HEK293 (cell line): ENCODE results near the gene IPO5.
A peak's percentile ranks its signal among the peaks of the same experiment; 100 is the strongest.

ENCODE experiments used
- CTCF ChIA-PET: fragments of 350-600 bp; formaldehyde crosslinking; extraction: SDS; loops from one replicate; lab custom pipeline; 2021; ENCODE audit warnings: antibody characterized with exemption; lab: Yijun Ruan, JAX
- POLR2A ChIA-PET: fragments of 300-600 bp; formaldehyde crosslinking; extraction: SDS; loops from one replicate; lab custom pipeline; 2020; ENCODE audit warnings: antibody characterized with exemption, inconsistent platforms; lab: Yijun Ruan, JAX
- H3K27ac ChIP-seq: fragments of 200-500 bp; sonication (Bioruptor generic); 2 replicates; pipeline ENCODE4 v1.5.1; 2014; ENCODE audit warnings: low read depth, low read length, control low read depth, inconsistent platforms; ENCODE audit errors: extremely low read depth
- H3K36me3 ChIP-seq, 2 experiments: fragments of 200-500 bp in 1 of 2; sonication (Bioruptor generic) in 1 of 2; 1 replicate in 1 of 2; 2 replicates in 1 of 2; pipeline ENCODE4 v1.5.1; 2014 to 2017; ENCODE audit warnings: inconsistent platforms in 2 of 2, low read length in 2 of 2; ENCODE audit not compliant: control insufficient read depth in 2 of 2, insufficient read depth in 1 of 2
- H3K4me1 ChIP-seq: fragments of 200-500 bp; sonication (Bioruptor generic); 2 replicates; pipeline ENCODE4 v1.5.1; 2014; ENCODE audit warnings: mild to moderate bottlenecking, low read length, inconsistent platforms; ENCODE audit not compliant: control insufficient read depth, insufficient read depth
- H3K4me3 ChIP-seq: 2 replicates; pipeline ENCODE4 v1.5.1; 2011; ENCODE audit warnings: low read depth, mild to moderate bottlenecking, control low read depth, low read length, moderate library complexity
- H3K9me3 ChIP-seq: fragments of 200-500 bp; sonication (Bioruptor generic); 2 replicates; pipeline ENCODE4 v1.5.1; 2014; ENCODE audit warnings: low read depth, low read length, inconsistent platforms; ENCODE audit not compliant: control insufficient read depth, insufficient read depth
- BCL11B ChIP-seq: fragments of 450-650 bp; formaldehyde crosslinking; IDR thresholded peaks from 2 replicates; pipeline ENCODE4 v1.5.1; 2016; ENCODE audit warnings: low read depth, missing biosample characterization, missing genetic modification characterization
- FEZF1 ChIP-seq: fragments of 450-650 bp; formaldehyde crosslinking; IDR thresholded peaks from 2 replicates; pipeline ENCODE4 v1.5.1; 2016; ENCODE audit warnings: missing biosample characterization, missing genetic modification characterization
- GLI2 ChIP-seq: fragments of 450-650 bp; formaldehyde crosslinking; IDR thresholded peaks from 2 replicates; pipeline ENCODE4; 2017; ENCODE audit warnings: missing biosample characterization, missing genetic modification characterization, low read depth, borderline replicate concordance
- GLIS1 ChIP-seq: fragments of 450-650 bp; formaldehyde crosslinking; IDR thresholded peaks from 2 replicates; pipeline ENCODE4 v1.5.1; 2016; ENCODE audit warnings: missing biosample characterization, missing genetic modification characterization
- KLF16 ChIP-seq: fragments of 450-650 bp; formaldehyde crosslinking; IDR thresholded peaks from 2 replicates; pipeline ENCODE4 v1.5.1; 2017; ENCODE audit warnings: missing biosample characterization, missing genetic modification characterization
- KLF9 ChIP-seq: fragments of 450-650 bp; formaldehyde crosslinking; IDR thresholded peaks from 2 replicates; pipeline ENCODE4 v1.5.1; 2016; ENCODE audit warnings: missing biosample characterization, missing genetic modification characterization, low read depth
- MYNN ChIP-seq: fragments of 450-650 bp; formaldehyde crosslinking; IDR thresholded peaks from 2 replicates; pipeline ENCODE4 v1.5.1; 2016; ENCODE audit warnings: missing biosample characterization, missing genetic modification characterization, borderline replicate concordance
- REPIN1 ChIP-seq: fragments of 450-650 bp; formaldehyde crosslinking; IDR thresholded peaks from 2 replicates; pipeline ENCODE4 v1.5.1; 2017; ENCODE audit warnings: missing biosample characterization, missing genetic modification characterization, low read depth
- SCRT2 ChIP-seq: fragments of 450-650 bp; formaldehyde crosslinking; IDR thresholded peaks from 2 replicates; pipeline ENCODE4 v1.5.1; 2016; ENCODE audit warnings: missing biosample characterization, missing genetic modification characterization
- ZBTB7A ChIP-seq: fragments of 450-650 bp; formaldehyde crosslinking; IDR thresholded peaks from 2 replicates; pipeline ENCODE4 v1.5.1; 2016; ENCODE audit warnings: low read depth, missing biosample characterization, missing genetic modification characterization
- ZFP3 ChIP-seq: fragments of 450-650 bp; formaldehyde crosslinking; IDR thresholded peaks from 2 replicates; pipeline ENCODE4 v1.5.1; 2016; ENCODE audit warnings: low read depth, missing biosample characterization, missing genetic modification characterization
- ZIC2 ChIP-seq: fragments of 450-650 bp; formaldehyde crosslinking; IDR thresholded peaks from 2 replicates; pipeline ENCODE4 v1.5.1; 2016; ENCODE audit warnings: missing biosample characterization, missing genetic modification characterization
- ZNF121 ChIP-seq: fragments of 450-650 bp; formaldehyde crosslinking; IDR thresholded peaks from 2 replicates; pipeline ENCODE4 v1.5.1; 2016; ENCODE audit warnings: missing biosample characterization, missing genetic modification characterization
- ZNF133 ChIP-seq: fragments of 450-650 bp; formaldehyde crosslinking; IDR thresholded peaks from 2 replicates; pipeline ENCODE4 v1.5.1; 2016; ENCODE audit warnings: missing biosample characterization, missing genetic modification characterization
- ZNF146 ChIP-seq: fragments of 450-650 bp; formaldehyde crosslinking; IDR thresholded peaks from 2 replicates; pipeline ENCODE4 v1.5.1; 2016; ENCODE audit warnings: missing biosample characterization, missing genetic modification characterization
- ZNF202 ChIP-seq: fragments of 450-650 bp; formaldehyde crosslinking; IDR thresholded peaks from 2 replicates; pipeline ENCODE4 v1.5.1; 2016; ENCODE audit warnings: missing biosample characterization, missing genetic modification characterization, borderline replicate concordance
- ZNF366 ChIP-seq: fragments of 450-650 bp; formaldehyde crosslinking; conservative IDR thresholded peaks from 2 replicates; pipeline ENCODE4 v1.5.1; 2016; ENCODE audit warnings: missing biosample characterization, missing genetic modification characterization
- ZNF404 ChIP-seq: fragments of 450-650 bp; formaldehyde crosslinking; IDR thresholded peaks from 2 replicates; pipeline ENCODE4 v1.5.1; 2017; ENCODE audit warnings: missing biosample characterization, missing genetic modification characterization
- ZNF558 ChIP-seq: fragments of 450-650 bp; formaldehyde crosslinking; IDR thresholded peaks from 2 replicates; pipeline ENCODE4 v1.5.1; 2016; ENCODE audit warnings: missing biosample characterization, missing genetic modification characterization
- ZNF560 ChIP-seq: fragments of 450-650 bp; formaldehyde crosslinking; IDR thresholded peaks from 2 replicates; pipeline ENCODE4 v1.5.1; 2017; ENCODE audit warnings: missing biosample characterization, missing genetic modification characterization, borderline replicate concordance
- ZNF837 ChIP-seq: fragments of 450-650 bp; formaldehyde crosslinking; IDR thresholded peaks from 2 replicates; pipeline ENCODE4 v1.5.1; 2016; ENCODE audit warnings: missing biosample characterization, missing genetic modification characterization
- TF ChIP-seq, protein P1 (sequence below): fragments of 450-650 bp; formaldehyde crosslinking; IDR thresholded peaks from 2 replicates; pipeline ENCODE4 v1.5.1; 2016; ENCODE audit warnings: missing biosample characterization, missing genetic modification characterization, borderline replicate concordance
- TF ChIP-seq, protein P2 (sequence below): fragments of 450-650 bp; formaldehyde crosslinking; IDR thresholded peaks from 2 replicates; pipeline ENCODE4 v1.5.1; 2016; ENCODE audit warnings: missing biosample characterization, missing genetic modification characterization
- TF ChIP-seq, protein P3 (sequence below): fragments of 450-650 bp; formaldehyde crosslinking; IDR thresholded peaks from 2 replicates; pipeline ENCODE4 v1.5.1; 2016; ENCODE audit warnings: missing biosample characterization, missing genetic modification characterization
- TF ChIP-seq, protein P4 (sequence below): fragments of 450-650 bp; formaldehyde crosslinking; IDR thresholded peaks from 2 replicates; pipeline ENCODE4 v1.5.1; 2016; ENCODE audit warnings: missing biosample characterization, missing genetic modification characterization

Gene IPO5

DNA sequence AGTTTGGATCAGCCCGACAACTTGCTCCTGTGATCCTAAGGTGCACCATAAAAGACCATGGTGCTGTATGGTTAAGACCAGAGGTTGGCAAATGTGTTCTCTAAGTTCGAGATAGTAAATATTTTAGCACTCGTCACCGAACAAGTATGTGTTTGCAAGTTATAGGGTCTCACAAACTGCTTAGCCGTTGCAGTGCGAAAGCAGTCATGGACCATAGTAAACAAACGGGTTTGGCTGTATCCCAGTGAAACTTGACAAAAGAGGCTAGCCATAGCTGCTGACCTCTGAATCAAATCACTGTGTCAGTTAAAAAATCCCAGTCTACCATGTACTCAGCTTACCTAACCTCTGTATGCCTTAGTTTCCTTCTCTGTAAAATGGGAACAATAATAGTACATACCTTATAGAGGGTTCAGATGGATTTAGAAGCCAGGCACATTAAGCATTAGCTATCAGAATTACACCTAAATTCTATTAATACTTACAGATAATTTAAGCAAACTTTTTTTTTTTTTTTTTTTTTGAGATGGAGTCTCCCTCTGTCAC, 72.1 kb downstream of the IPO5 start (continued):
- TF ChIP-seq, protein P1, sequence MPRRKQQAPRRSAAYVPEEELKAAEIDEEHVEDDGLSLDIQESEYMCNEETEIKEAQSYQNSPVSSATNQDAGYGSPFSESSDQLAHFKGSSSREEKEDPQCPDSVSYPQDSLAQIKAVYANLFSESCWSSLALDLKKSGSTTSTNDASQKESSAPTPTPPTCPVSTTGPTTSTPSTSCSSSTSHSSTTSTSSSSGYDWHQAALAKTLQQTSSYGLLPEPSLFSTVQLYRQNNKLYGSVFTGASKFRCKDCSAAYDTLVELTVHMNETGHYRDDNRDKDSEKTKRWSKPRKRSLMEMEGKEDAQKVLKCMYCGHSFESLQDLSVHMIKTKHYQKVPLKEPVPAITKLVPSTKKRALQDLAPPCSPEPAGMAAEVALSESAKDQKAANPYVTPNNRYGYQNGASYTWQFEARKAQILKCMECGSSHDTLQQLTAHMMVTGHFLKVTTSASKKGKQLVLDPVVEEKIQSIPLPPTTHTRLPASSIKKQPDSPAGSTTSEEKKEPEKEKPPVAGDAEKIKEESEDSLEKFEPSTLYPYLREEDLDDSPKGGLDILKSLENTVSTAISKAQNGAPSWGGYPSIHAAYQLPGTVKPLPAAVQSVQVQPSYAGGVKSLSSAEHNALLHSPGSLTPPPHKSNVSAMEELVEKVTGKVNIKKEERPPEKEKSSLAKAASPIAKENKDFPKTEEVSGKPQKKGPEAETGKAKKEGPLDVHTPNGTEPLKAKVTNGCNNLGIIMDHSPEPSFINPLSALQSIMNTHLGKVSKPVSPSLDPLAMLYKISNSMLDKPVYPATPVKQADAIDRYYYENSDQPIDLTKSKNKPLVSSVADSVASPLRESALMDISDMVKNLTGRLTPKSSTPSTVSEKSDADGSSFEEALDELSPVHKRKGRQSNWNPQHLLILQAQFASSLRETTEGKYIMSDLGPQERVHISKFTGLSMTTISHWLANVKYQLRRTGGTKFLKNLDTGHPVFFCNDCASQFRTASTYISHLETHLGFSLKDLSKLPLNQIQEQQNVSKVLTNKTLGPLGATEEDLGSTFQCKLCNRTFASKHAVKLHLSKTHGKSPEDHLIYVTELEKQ (tag by site-specific recombination), result no peak
- TF ChIP-seq ZNF146 (tag by site-specific recombination), result no peak
- no peak for TF ChIP-seq ZNF837
- no peak for TF ChIP-seq FEZF1
- TF ChIP-seq ZNF133 (tag by site-specific recombination), result no peak
- TF ChIP-seq, protein P2, sequence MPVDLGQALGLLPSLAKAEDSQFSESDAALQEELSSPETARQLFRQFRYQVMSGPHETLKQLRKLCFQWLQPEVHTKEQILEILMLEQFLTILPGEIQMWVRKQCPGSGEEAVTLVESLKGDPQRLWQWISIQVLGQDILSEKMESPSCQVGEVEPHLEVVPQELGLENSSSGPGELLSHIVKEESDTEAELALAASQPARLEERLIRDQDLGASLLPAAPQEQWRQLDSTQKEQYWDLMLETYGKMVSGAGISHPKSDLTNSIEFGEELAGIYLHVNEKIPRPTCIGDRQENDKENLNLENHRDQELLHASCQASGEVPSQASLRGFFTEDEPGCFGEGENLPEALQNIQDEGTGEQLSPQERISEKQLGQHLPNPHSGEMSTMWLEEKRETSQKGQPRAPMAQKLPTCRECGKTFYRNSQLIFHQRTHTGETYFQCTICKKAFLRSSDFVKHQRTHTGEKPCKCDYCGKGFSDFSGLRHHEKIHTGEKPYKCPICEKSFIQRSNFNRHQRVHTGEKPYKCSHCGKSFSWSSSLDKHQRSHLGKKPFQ (tag by site-specific recombination), result no peak
- no peak for TF ChIP-seq SCRT2 (tag by site-specific recombination)
- TF ChIP-seq ZNF202 (tag by site-specific recombination), result no peak
- no peak for TF ChIP-seq ZNF366
- no peak for TF ChIP-seq MYNN
- TF ChIP-seq KLF16 (tag by site-specific recombination), result no peak
- no peak for TF ChIP-seq KLF9
- no peak for TF ChIP-seq ZFP3 (tag by site-specific recombination)

DNA sequence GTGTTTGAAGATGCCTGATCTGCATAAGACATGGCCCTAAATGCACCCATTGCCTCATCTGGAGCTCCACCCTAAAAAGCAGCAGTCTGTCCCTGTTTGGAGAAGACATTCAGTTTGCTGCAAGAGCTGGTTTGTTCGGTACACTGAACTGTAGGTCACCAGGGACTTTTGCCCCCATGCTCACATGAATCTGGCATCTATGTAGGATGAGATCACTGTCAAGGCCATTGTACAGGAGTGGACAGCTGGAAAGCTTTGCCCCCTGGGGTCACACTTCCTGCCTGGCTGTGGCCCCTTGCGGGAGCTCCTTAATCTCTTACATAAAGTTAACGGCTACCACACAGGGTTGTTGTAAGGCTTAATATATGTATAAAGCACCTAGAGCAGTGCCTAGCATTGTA, 73.0 kb downstream of the IPO5 start:
- Histone ChIP-seq H3K9me3 (no peaks in the 10 kb centered on the region), H3K4me3 (no peak overlapping the region), H3K27ac (no peak overlapping the region), H3K36me3 (peaks cover 6 to 26% of the 10 kb centered on the region in 2 experiments; a peak in 1 of 3 replicates), H3K4me1 (no peaks in the 10 kb centered on the region)
- TF ChIP-seq ZIC2, result peak; percentile 71
- no peak for TF ChIP-seq MYNN
- peak; percentile 29; the same call in 1 of the 2 replicates for TF ChIP-seq GLIS1
- ChIA-PET POLR2A (no interaction called here), CTCF (no interaction called here)

DNA sequence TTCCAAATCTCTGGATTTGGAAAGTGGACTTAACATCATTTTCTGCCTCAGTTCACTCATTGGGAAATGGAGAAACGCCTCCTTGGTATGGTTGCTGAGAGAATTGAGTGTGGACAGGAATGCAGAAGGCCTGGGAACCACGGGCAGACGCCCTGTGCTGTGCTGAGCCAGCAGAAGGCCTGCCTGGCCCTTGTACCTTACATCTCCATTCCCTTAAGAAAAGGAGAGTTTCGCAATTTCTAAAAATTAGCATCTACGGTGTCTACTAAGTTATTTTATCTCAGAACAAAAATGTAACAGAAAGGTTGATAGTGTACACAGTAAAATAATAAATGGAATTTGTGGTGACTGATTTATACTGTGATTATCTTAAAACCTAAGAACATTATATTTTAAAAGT, 78.7 kb downstream of the IPO5 start:
- H3K9me3 ChIP-seq, result no peaks in the 10 kb centered on the region
- no peak overlapping the region for H3K4me3 ChIP-seq
- ChIA-PET CTCF (interaction anchor here (0.7 kb wide), 2 partner anchors 508 to 811 kb away, joined by 3 to 4 read pairs; no protein-coding TSS in a partner anchor), POLR2A (interaction anchor here (0.7 kb wide), 1 partner anchor 253 kb away, joined by 4 read pairs; no protein-coding TSS in a partner anchor)
- no peaks in the 10 kb centered on the region for H3K4me1 ChIP-seq
- no peak overlapping the region for H3K27ac ChIP-seq
- H3K36me3 ChIP-seq, result no peaks in the 10 kb centered on the region
- no peak for TF ChIP-seq ZNF558 (tag by site-specific recombination)
- no peak for TF ChIP-seq GLI2 (tag by site-specific recombination)
- no peak for TF ChIP-seq ZBTB7A
- no peak for TF ChIP-seq BCL11B (tag by site-specific recombination)
- no peak for TF ChIP-seq ZNF560
- no peak for TF ChIP-seq ZNF121 (tag by site-specific recombination)
- TF ChIP-seq, protein P3, sequence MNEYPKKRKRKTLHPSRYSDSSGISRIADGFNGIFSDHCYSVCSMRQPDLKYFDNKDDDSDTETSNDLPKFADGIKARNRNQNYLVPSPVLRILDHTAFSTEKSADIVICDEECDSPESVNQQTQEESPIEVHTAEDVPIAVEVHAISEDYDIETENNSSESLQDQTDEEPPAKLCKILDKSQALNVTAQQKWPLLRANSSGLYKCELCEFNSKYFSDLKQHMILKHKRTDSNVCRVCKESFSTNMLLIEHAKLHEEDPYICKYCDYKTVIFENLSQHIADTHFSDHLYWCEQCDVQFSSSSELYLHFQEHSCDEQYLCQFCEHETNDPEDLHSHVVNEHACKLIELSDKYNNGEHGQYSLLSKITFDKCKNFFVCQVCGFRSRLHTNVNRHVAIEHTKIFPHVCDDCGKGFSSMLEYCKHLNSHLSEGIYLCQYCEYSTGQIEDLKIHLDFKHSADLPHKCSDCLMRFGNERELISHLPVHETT (tag by site-specific recombination), result no peak
- TF ChIP-seq ZFP3 (tag by site-specific recombination), result no peak
- TF ChIP-seq REPIN1 (tag by site-specific recombination), result no peak
- no peak for TF ChIP-seq ZNF404
- TF ChIP-seq, protein P4, sequence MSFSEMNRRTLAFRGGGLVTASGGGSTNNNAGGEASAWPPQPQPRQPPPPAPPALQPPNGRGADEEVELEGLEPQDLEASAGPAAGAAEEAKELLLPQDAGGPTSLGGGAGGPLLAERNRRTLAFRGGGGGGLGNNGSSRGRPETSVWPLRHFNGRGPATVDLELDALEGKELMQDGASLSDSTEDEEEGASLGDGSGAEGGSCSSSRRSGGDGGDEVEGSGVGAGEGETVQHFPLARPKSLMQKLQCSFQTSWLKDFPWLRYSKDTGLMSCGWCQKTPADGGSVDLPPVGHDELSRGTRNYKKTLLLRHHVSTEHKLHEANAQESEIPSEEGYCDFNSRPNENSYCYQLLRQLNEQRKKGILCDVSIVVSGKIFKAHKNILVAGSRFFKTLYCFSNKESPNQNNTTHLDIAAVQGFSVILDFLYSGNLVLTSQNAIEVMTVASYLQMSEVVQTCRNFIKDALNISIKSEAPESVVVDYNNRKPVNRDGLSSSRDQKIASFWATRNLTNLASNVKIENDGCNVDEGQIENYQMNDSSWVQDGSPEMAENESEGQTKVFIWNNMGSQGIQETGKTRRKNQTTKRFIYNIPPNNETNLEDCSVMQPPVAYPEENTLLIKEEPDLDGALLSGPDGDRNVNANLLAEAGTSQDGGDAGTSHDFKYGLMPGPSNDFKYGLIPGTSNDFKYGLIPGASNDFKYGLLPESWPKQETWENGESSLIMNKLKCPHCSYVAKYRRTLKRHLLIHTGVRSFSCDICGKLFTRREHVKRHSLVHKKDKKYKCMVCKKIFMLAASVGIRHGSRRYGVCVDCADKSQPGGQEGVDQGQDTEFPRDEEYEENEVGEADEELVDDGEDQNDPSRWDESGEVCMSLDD (tag by site-specific recombination), result no peak
